NOMO-1 (cell line): ENCODE data around the gene MOSMO.
"Not testable (repeated sequence)": the region's sequence is repeated elsewhere in the genome, so short reads cannot be mapped to it uniquely, and the experiment has no call there.

Source experiments
- DNase-seq, 2 experiments: peaks; one replicate each; lab custom pipeline; 2025; ENCODE audit not compliant: unreplicated experiment in 2 of 2; lab: John Stamatoyannopoulos, UW

The MOSMO gene

GRCh38 chr16:22002047-22002446 lies 5.9 kb upstream of the MOSMO start:
- DNase-seq = not testable (repeated sequence)

- no peak for DNase-seq
Observed at GRCh38 chr16:22003195-22003594, 4.7 kb upstream of the MOSMO start.

- DNase-seq = no peak
Observed at GRCh38 chr16:22004341-22004740, 3.6 kb upstream of the MOSMO start.

GRCh38 chr16:22005746-22006145 lies 2.2 kb upstream of the MOSMO start:
- no peak for DNase-seq

GRCh38 chr16:22006636-22007035 lies 1.3 kb upstream of the MOSMO start:
- no peak for DNase-seq

GRCh38 chr16:22007159-22007508 lies 777 bp upstream of the MOSMO start:
- peak in 1 of 2 experiments; percentile 41 for DNase-seq

GRCh38 chr16:22008215-22009059 lies 526 bp downstream of the MOSMO start:
- DNase-seq = peak in 1 of 2 experiments; percentile 7

GRCh38 chr16:22010902-22011301 lies 3.0 kb downstream of the MOSMO start:
- no peak for DNase-seq

GRCh38 chr16:22012241-22012640 lies 4.3 kb downstream of the MOSMO start:
- DNase-seq = no peak

- no peak for DNase-seq
Observed at GRCh38 chr16:22013486-22013885, 5.6 kb downstream of the MOSMO start.

GRCh38 chr16:22014271-22014873 lies 6.5 kb downstream of the MOSMO start:
- no peak for DNase-seq

GRCh38 chr16:22016927-22017326 lies 9.0 kb downstream of the MOSMO start:
- DNase-seq = peak in 1 of 2 experiments; percentile 22

- no peak for DNase-seq
Observed at GRCh38 chr16:22018559-22018958, 10.6 kb downstream of the MOSMO start.

GRCh38 chr16:22022151-22022550 lies 14.2 kb downstream of the MOSMO start:
- DNase-seq = no peak

- no peak for DNase-seq
Observed at GRCh38 chr16:22023505-22023904, 15.6 kb downstream of the MOSMO start.

GRCh38 chr16:22024785-22025184 lies 16.9 kb downstream of the MOSMO start:
- DNase-seq = not testable (repeated sequence)

- DNase-seq = no peak
Observed at GRCh38 chr16:22027633-22028032, 19.7 kb downstream of the MOSMO start.

GRCh38 chr16:22029632-22030031 lies 21.7 kb downstream of the MOSMO start:
- DNase-seq = no peak

GRCh38 chr16:22030087-22030812 lies 22.3 kb downstream of the MOSMO start:
- no peak for DNase-seq

- no peak for DNase-seq
Observed at GRCh38 chr16:22031483-22032083, 23.7 kb downstream of the MOSMO start.

GRCh38 chr16:22034503-22034902 lies 26.6 kb downstream of the MOSMO start:
- no peak for DNase-seq
